Dedifferentiated amniotic fluid mesenchymal stem cell (primary cell): ENCODE measurements around the gene RPS21.

ENCODE experiments used
- DNase-seq: peaks from one replicate; pipeline ENCODE4 v3.0.0-alpha.2; 2016; ENCODE audit errors: extremely low spot score

RPS21 gene

DNA sequence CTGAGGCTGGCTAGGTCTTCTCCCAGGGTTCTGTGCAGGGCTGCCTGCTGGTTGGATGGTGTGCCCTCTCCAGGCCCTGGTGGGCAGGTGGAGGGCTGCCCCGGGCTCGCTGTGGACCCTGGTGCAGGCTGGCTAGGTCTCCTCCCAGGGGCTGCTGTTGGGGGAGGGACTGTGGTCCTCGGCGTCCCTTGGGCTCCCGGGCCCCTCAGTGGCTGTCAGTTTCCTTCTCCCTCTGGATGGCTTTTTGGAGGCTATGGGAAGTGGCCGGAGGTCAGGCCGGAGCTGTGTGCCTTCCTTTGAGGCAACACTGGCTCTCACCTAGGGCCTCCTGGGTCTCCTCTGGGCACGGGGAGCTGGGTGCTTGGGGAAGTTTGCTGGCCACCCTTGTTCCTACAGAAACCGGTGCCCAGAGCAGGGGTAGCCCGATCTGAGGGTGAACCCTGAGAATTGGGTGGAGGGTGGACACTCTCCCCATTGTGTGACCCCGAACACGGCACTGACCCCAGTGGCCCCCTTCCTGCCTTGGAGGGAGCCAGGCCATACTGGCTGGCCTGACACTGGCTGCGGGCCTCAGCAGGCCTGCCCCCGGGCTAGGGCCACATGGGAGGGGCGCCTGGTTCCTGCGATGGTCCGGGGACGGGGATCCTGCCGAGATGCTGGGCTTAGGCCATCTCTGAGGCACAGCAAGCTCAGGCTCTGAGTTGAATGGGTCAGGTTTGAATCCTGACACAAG is 24.0 kb downstream of the RPS21 start:
- no peak for DNase-seq

DNA sequence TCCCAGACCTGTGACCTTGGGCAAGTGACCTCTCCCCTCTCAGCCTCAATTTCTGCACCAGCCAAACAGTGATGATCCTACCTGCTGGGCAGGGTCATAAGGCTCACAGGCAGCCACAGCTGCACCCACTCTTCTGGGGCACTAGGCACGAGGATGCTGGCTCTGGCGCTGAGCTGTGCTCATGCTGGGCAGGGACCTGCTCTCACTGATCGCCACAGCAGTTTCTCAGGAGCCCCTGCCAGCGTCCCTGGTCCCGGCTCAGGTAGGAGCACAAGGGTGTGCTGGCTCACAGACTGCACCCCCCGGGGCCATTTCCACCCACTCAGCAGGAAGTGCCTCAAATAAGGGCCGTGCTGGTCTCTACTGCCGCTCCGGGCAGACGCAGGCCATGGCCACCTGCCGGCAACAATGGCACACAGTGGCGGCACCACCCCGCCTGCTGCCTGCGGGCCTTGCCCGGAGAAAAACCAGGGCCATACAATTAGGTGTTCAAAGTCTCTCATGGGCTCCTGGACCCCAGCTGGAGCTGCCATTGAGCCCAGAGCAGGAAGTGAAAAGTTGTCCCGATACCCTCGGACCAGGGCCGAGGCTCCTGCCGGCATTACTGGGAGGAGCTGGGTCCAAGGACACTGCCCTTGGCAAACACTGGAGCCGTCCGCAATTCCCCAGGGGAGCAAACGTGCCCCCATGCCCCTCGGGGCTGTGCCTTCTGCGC is 24.7 kb downstream of the RPS21 start:
- DNase-seq, result no peak

DNA sequence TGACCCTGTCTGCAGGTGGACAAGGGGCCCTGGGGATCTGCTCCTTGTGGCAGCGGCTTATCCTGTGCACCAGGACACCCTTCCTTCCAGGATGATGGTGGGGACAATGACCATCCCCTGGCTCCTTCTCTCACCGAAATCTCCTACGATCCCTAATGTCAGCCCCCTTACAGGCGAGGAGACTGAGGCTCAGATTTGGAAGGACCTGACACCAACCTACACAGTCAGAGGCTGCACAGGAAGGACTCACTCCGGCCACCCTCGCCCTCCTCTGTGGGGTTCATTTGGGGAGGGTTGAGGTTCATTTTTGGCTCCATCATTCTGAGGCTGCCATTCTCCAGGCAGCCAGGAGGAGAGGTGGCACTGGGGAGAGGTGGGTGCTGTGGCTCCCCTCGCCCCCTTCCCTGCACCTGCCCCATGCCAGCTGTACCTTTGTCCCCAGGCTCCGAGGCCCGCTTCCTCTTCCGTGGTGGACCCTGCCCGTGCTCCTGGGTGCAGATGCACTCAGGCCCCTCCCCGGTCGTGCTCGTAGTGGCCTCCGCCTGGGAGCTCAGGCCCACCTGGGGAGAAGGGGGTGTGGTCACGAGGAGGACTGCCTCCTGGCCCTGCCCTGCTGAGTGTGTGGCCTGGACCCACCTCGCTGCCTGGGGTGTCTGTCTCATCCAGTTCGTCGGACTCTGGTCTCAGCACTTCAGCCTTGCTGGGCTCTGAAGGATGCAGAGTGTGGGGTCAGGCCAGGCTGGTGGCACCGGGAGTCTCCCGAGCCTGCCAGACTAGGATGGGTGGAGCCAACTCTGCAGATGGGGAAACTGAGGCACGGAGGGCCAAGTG is 25.5 kb downstream of the RPS21 start:
- DNase-seq, result no peak

GRCh38 chr20:62413025-62413570 is 26.2 kb downstream of the RPS21 start:
- DNase-seq, result no peak

- DNase-seq, result no peak
These were observed 27.1 kb downstream of the RPS21 start for GRCh38 chr20:62413896-62414481.

- no peak for DNase-seq
These were observed 28.6 kb downstream of the RPS21 start for GRCh38 chr20:62415354-62416111.

DNA sequence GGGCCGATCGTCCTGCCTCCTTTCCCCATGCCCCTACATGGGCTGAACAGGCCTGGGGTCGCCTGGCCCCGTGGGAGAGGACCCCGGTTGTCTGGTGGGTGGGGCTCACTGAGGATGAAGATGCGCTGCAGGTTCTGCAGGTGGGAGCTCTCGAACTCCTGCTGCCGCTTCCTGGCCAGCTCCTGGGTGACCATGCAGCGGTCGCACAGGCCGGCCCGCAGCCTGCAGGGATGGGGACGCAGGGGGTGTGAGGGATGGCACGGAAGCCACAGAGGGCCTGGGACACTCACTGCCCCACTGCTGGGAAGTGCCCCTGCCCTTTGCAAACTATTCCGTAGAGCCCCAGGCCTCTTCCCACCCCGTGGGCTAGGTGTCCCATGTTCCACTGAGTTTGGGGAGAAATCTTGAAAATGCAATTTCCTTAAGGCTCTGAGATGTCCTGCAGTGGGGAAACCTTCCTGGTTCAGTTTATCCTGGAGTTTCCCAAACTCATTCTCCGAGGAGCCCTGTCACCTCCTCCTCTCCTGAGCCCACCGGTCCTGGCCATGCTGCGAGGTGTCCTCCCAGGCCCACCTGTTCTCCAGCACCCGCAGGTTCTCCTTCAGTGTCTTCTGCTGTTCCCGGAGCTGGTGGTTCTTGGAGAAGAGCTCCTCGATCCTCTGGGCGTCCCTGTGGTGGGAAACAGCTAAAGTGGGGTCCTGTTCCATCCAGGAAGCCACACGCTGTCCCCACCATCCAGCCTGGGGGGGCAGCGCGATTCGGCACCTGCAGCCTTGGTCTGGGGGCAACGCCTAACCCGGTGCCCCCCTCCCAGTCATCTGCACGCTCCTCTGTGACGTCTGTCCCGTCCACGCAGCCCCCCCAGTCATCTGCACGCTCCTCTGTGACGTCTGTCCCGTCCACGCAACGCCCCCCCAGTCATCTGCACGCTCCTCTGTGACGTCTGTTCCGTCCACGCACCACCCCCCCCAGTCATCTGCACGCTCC is 30.0 kb downstream of the RPS21 start:
- no peak for DNase-seq

GRCh38 chr20:62417981-62418708 is 31.2 kb downstream of the RPS21 start:
- DNase-seq, result no peak

DNA sequence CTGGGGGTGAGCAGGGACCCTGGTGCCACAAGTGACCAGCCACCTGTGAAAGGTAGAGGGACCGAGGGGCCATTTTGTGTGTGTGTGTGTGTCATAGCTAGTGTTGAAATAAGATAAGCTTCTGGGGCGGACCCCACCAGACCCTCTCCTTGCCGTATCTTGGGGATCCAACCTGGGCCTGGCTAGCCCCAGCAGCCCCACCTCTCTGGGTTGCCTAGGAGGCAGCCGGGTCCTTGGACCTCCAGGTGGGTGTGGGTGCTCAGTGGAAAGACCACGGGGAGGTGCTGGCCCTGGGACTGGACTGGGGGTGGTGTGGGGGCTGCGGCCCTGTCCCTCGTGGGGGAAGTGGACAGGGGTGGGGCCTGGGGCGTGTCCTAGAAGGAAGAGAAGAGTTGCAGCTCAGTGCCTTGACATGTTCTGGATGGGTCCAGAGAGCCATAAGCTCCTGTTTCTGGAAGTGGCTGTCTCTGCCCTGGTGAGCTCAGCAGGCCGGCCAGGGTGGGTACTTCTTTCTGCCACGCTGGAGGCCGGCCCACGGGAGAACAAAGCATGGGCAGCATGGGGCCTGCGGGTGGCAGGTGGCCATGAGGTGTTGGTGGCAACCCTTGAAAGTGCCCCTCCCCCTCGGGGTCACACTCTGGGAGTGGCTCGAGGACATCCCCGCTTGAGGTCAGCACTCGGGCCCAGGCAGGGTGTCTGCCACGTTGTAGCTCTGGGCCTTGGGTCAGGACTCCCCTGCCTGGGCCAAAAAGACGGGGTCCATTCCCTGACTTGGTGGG is 32.0 kb downstream of the RPS21 start:
- no peak for DNase-seq

DNA sequence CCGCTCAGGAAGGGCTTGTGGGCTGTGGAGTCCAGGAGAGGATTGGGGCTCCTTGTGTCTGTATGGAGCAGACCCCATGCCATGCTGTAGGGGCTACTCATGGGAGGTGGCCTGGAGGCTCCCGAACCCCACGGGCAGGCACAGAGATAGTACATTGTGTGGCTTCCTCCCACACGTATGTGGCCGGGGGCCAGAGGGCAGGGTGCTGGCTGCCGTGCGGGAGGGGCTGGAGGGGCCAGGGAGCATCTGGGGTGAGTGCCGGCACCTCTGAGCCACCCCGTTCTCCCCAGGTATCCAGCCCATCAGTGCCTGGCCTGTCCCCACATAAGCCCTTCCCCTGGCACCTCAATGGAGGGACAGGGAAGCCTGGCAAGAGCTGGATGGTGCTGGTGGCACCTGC is 32.9 kb downstream of the RPS21 start:
- no peak for DNase-seq

DNA sequence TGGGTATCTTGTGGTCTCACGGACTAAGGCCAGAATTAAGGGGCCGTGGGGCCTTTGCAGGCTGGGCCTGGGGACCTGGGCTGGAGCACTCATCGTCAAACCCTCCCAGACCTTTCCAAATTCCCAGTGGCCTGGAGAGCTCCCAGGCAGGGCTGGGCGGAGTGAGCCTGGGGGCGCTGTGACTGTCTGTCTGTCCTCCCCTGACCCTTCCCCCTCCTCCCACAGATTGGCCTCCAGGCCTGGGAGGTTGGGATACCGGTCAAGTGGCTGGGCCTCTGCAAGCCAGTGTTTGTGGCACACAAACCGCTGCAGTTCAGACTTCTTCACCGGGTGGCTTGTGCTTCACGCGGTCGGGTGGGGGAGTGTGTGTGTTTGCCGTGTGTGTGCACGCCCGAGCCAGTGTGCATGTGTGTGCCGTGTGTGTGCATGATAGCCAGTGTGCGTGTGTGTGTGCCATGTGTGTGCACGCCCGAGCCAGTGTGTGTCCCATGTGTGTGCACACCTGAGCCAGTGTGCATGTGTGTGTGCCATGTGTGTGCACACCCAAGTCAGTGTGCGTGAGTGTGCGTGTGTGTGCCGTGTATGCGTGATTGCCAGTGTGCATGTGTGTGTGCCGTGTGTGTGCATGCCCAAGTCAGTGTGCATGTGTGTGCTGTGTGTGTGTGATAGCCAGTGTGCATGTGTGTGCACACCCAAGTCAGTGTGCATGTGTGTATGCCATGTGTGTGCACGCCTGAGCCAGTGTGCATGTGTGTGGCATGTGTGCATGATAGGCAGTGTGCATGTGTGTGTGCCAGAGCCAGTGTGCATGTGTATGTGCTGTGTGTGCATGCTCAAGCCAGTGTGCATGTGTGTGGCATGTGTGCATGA is 34.2 kb downstream of the RPS21 start:
- DNase-seq, result no peak

DNA sequence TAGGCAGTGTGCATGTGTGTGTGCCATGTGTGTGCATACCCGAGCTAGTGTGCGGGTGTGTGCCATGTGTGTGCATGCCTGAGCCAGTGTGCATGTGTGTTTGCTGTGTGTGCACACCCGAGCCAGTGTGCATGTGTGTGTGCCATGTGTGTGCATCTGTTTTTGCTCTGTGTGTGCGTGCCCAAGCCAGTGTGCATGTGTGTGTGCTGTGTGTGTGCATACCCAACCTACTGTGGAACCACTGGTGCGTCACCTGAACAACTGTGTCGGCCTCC is 34.8 kb downstream of the RPS21 start:
- no peak for DNase-seq

DNA sequence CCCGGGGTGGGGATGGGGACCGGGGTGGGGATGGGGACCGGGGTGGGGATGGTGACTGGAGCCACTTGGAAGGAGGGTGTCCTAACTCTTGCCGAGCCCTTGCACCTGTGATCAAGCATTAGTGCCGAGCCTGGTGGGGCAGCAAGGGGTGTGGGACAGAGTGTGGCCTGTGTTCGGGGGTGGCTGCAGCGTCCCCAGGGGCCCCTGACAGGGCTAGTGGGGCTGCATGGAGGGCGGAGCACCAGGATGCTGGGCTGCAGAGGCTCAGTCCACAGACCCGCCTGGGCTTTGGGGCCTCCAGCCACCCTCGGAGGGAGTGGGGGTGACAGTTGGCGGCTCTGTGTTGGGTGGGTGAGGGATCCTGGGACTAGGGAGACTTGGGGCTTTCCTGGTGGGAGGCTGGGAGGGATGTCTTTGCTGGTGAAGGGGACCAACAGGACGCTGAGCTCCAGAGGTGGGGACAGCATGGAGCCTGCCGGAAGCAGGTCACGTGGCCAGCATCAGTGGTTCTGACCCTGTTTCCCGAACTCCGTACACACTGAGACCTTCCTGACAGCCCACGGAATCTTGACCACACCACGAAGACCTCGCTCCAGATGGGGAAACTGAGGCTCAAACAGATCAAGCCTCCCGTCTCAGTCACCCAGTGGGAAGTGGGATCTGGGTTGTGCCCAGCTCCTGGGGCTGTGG is 35.9 kb downstream of the RPS21 start:
- DNase-seq, result no peak

DNA sequence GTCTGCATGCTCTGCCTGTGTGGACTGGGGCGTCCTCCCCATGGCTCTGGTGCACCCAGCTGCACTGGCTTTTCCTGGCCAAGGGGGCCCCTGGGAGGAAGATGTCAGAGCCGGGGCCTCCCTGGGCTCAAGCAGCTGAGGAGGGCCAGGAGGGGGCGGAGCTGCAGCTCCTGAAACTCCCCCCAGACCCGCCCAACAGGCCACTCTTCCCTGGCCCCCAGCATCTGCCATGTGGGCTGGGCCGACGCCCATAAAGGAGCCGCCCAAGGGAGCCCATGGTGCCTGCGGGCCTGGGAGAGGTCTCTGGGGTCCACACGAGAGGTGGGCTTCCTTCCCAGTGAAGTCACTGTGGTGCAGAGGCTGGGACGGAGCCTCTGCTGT is 36.4 kb downstream of the RPS21 start:
- DNase-seq, result no peak

- DNase-seq, result no peak
These were observed 37.6 kb downstream of the RPS21 start for GRCh38 chr20:62424249-62425107.
